Kidney (tissue), 14 donors: ENCODE data around the gene ARHGAP8. TPM values are rescaled to one million over a fixed set of nuclear protein-coding genes. Genes with fewer than 3 reads are reported as not detected.

ENCODE experiments used
- DNase-seq, 5 donors: peaks; one replicate each; pipeline ENCODE4 v3.0.0-alpha.2; 2013 to 2020
- FAIRE-seq: peaks from 2 replicates; lab custom pipeline; 2012; peaks lifted over from hg19 to GRCh38; lab: Jason Lieb, UNC
- H3K27ac ChIP-seq, 2 donors: one replicate each; pipeline ENCODE4 v1.7.0; 2013; ENCODE audit warnings: low read depth in 2 of 2, low read length in 2 of 2, inconsistent platforms in 1 of 2
- H3K27me3 ChIP-seq: one replicate; pipeline ENCODE4 v1.7.1; 2013; ENCODE audit warnings: low read length, inconsistent platforms; ENCODE audit not compliant: control insufficient read depth, insufficient read depth
- H3K36me3 ChIP-seq, 3 donors: one replicate each; pipeline versions ENCODE4 v1.7.0 to v1.7.1; 2013; ENCODE audit warnings: low read length in 3 of 3, control low read depth in 1 of 3, inconsistent platforms in 1 of 3; ENCODE audit not compliant: insufficient read depth in 3 of 3, control insufficient read depth in 2 of 3
- H3K4me1 ChIP-seq, 3 donors: one replicate each; pipeline versions ENCODE4 v1.7.0 to v1.7.1; 2013; ENCODE audit warnings: low read length in 3 of 3, inconsistent platforms in 1 of 3, low read depth in 1 of 3; ENCODE audit not compliant: control insufficient read depth in 2 of 3, insufficient read depth in 2 of 3
- H3K4me3 ChIP-seq, 3 donors: one replicate each; pipeline versions ENCODE4 v1.7.0 to v1.8.1; 2013; ENCODE audit warnings: low read length in 3 of 3, control low read depth in 1 of 3, inconsistent platforms in 1 of 3
- H3K9ac ChIP-seq, 3 donors: one replicate each; pipeline versions ENCODE4 v1.7.0 to v1.7.1; 2013; ENCODE audit warnings: low read length in 3 of 3, control low read depth in 1 of 3, inconsistent platforms in 1 of 3
- H3K9me3 ChIP-seq, 3 donors: one replicate each; pipeline versions ENCODE4 v1.7.0 to v1.7.1; 2013; ENCODE audit warnings: low read length in 3 of 3, control low read depth in 1 of 3, inconsistent platforms in 1 of 3; ENCODE audit not compliant: control insufficient read depth in 2 of 3, insufficient read depth in 1 of 3
- CTCF ChIP-seq: IDR thresholded peaks from 3 replicates; pipeline ENCODE4 v1.5.1; 2012; ENCODE audit warnings: mild to moderate bottlenecking, moderate library complexity, borderline replicate concordance; ENCODE audit not compliant: insufficient read depth; ENCODE audit errors: extremely low read depth
- intact Hi-C: fragments of 100-400 bp; cut with DNase I; formaldehyde crosslinking; loops from one replicate; pipeline ENCODE4 v1.11.1; 2022
- polyA plus RNA-seq: library from polyadenylated mRNA; stranded (reverse); fragments of 350-450 nt; fragmentation: Illumina TruSeq; extraction: RNeasy Lipid Tissue Mini Kit (QIAGEN cat#74804); gene quantifications from one replicate; pipeline ENCODE4 v1.2.3, GENCODE V29; 2014; ENCODE audit warnings: low read depth, low replicate concordance; ENCODE audit not compliant: insufficient read depth
- total RNA-seq: library from RNA; stranded (reverse); fragmentation: NEBNext Ultra II Directional; extraction: Animal tissue kit (Norgen Biotek cat#: 25700); gene quantifications from one replicate; pipeline ENCODE4 v1.2.1, GENCODE V29; 2021
- donor health status: control.
- donor health status: control.
- donor health status: control.
- donor health status: control.
- donor health status: control.
- donor health status: DM: yes; HTN: yes; CAD: no.
- donor health status: Normal renal cell carcinoma (clear cell type).

The ARHGAP8 gene
- total and polyA plus RNA-seq, 2 donors from 2014 or later = 30.2 to 35.7 TPM

DNA sequence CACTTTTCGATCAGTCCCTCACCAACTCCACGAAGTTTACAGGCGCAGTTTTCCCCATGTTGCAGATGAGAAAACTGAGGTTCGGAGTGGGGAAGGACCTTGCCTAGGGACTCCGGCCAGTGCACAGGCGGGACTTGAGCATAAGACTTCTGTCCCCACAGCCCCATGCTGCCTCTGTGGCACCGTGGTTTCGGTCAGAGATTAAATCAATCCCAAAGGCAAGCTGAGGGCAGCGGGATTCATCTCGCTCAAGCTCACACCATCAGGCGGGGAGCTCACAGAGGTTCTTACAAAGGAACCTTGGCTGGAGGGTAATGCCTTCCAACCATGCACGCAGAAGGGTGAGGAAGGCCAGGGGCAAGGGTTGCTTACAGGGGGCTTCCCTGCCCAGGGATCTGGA, 141.9 kb downstream of the ARHGAP8 start:
- FAIRE-seq (no peak), DNase-seq (peak in 1 of 5 donors; percentile 55)
- Histone ChIP-seq H3K27ac (no peak overlapping the region), H3K9ac (no peak overlapping the region), H3K9me3 (no peaks in the 10 kb centered on the region), H3K27me3 (no peaks in the 10 kb centered on the region), H3K36me3 (no peaks in the 10 kb centered on the region), H3K4me3 (no peak overlapping the region), H3K4me1 (no peaks in the 10 kb centered on the region)
- intact Hi-C loops = no loop called here
- no peak for TF ChIP-seq CTCF

GRCh38 chr22:44894782-44895181, 142.4 kb downstream of the ARHGAP8 start:
- H3K27ac ChIP-seq = no peak overlapping the region
- H3K4me3 ChIP-seq = no peak overlapping the region
- no peaks in the 10 kb centered on the region for H3K27me3 ChIP-seq
- H3K9ac ChIP-seq = no peak overlapping the region
- H3K4me1 ChIP-seq = no peaks in the 10 kb centered on the region
- intact Hi-C loops = no loop called here
- no peak for FAIRE-seq
- H3K9me3 ChIP-seq = no peaks in the 10 kb centered on the region
- peak in 1 of 5 donors; percentile 27 for DNase-seq
- no peak for TF ChIP-seq CTCF
- no peaks in the 10 kb centered on the region for H3K36me3 ChIP-seq

DNA sequence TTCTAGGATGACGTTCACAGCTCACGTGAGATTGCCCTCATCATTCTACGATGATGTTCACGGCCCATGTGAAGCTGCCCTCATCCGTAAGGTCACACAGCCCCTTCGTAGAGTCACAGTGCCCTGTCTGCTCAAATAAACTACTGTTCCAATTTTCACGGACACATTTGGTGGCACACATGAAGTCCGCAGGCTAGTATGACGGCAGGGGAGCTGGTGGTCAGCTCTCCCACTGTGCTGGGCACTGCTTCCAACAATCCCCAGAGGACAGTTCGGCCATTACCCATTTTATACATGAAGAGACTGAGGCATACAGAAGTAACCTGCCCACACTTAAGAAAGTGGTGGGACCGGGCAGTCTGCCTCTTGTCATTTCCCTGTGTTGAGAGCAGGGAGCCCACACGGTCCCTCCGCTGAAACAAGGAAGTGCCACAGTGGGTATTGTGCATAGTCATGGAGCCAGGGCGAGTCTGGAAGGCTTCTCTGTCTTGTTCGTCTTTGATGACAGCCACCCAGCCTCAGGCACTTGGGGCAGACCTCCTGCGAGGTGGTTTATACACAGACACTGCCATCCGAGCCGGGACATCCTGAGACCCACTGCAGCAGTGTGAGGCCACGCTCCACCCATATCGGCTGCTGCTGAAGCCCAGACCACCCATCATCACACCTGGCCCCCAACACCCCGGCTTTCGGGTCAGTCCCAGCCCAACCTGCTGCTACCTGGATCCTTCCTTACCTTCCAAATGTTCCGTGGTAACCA, 143.1 kb downstream of the ARHGAP8 start:
- Histone ChIP-seq H3K4me3 (no peak overlapping the region), H3K9me3 (peaks cover 0 to 1% (median 0%) of the 10 kb centered on the region in 3 donors), H3K27me3 (no peaks in the 10 kb centered on the region), H3K36me3 (no peaks in the 10 kb centered on the region), H3K27ac (no peak overlapping the region), H3K4me1 (no peaks in the 10 kb centered on the region), H3K9ac (no peak overlapping the region)
- TF ChIP-seq CTCF = no peak
- DNase-seq (peak in 1 of 5 donors; percentile 30), FAIRE-seq (no peak)
- intact Hi-C loops = no loop called here
